Islet precursor cell (in vitro differentiated cells): Measurements from ENCODE around the gene GHRH.
A peak's percentile ranks its signal among the peaks of the same experiment; 100 is the strongest.

Experiments
- DNase-seq: peaks from one replicate; pipeline ENCODE4 v3.0.0-alpha.2; 2018

The GHRH gene

DNA sequence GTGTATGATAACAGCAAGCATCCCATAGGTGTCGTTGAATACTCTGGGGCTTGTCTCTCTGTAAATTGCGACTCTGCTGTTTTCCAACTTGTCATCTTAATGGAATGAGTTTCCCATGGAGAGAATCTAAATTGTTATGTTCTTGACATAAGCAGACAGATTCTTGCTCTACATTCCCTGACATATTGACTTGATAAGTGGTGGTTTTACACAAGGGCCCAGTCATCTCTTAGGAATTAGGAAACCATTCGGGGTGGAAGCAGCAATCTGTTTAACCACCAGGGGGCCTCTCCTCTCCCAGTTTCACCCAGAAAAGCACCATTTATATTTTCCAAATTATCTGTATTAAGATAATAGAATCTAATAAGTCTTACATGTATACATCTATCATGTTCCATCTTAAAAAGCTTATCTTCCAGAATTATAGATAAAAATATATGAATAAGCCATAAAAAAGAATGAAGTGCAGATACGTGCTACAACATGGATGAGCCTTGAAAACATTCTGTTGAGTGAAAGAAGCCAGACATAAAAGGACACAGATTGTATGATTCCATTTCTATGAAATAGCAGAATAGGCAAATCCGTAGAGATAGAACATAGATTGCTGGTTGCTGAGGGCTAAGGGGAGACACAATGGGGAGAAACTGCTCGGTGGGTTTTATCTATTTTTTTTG is 59.2 kb downstream of the GHRH start:
- peak; percentile 78 for DNase-seq

DNA sequence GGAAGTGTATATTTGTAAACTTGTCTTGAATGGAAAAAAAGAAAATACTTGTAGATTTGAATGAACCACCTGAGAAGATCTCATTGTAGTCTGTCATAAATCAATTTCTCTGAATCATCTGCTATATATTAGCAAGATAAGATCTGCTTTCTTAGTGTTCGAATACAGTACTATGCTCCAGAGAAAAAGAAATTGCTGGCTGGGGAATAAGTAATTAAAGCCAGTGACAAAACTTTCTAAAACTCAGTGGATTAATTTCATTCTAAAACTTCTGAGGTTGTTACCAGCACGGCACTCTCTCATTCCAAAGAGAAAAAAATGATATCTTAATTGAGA is 59.8 kb downstream of the GHRH start:
- DNase-seq, result no peak
